Chondrocyte (in vitro differentiated cells): ENCODE data around the gene COBLL1. TPM values are rescaled to one million over a fixed set of nuclear protein-coding genes. Genes with fewer than 3 reads are reported as not detected.

ENCODE experiments used
- DNase-seq: peaks from one replicate; pipeline ENCODE4 v3.0.0; 2021; ENCODE audit warnings: mixed read lengths, low spot score
- H3K27ac Mint-ChIP-seq: one replicate; pipeline ENCODE4 v1.8.0; 2021; ENCODE audit warnings: mild to moderate bottlenecking, moderate library complexity, mixed read lengths; ENCODE audit not compliant: unreplicated experiment
- H3K27me3 Mint-ChIP-seq: 2 replicates; pipeline ENCODE4 v1.8.0; 2021; ENCODE audit warnings: low read depth, mixed read lengths
- H3K36me3 Mint-ChIP-seq: 2 replicates; pipeline ENCODE4 v1.8.0; 2021; ENCODE audit warnings: low read depth, mixed read lengths
- H3K4me1 Mint-ChIP-seq: 2 replicates; pipeline ENCODE4 v1.8.0; 2021; ENCODE audit warnings: low read depth, mild to moderate bottlenecking, mixed read lengths
- H3K4me3 Mint-ChIP-seq: one replicate; pipeline ENCODE4 v1.8.0; 2021; ENCODE audit warnings: mild to moderate bottlenecking, moderate library complexity, mixed read lengths; ENCODE audit not compliant: unreplicated experiment
- H3K9me3 Mint-ChIP-seq: 2 replicates; pipeline ENCODE4 v1.8.0; 2021; ENCODE audit warnings: low read depth, mixed read lengths
- total RNA-seq: library from RNA; stranded (reverse); gene quantifications from 3 replicates; pipeline ENCODE4 v1.2.1, GENCODE V29; 2021
- TF ChIP-seq, protein P1 (sequence below): fragments of 200-600 bp; sonication (generic); IDR thresholded peaks from 2 replicates; pipeline ENCODE4 v1.5.0; 2021; ENCODE audit warnings: antibody characterized with exemption, mild to moderate bottlenecking, moderate library complexity

COBLL1 gene
- total RNA-seq, 1 donor from 2014 or later = 43.7 TPM

GRCh38 chr2:164662868-164663631 lies 178.6 kb downstream of the COBLL1 start:
- Mint-ChIP-seq H3K4me1 (no peaks in the 10 kb centered on the region), H3K27me3 (no peaks in the 10 kb centered on the region), H3K36me3 (peaks cover 12% of the 10 kb centered on the region), H3K27ac (no peak overlapping the region), H3K4me3 (no peak overlapping the region), H3K9me3 (peaks cover under 1% of the 10 kb centered on the region)
- TF ChIP-seq, protein P1, sequence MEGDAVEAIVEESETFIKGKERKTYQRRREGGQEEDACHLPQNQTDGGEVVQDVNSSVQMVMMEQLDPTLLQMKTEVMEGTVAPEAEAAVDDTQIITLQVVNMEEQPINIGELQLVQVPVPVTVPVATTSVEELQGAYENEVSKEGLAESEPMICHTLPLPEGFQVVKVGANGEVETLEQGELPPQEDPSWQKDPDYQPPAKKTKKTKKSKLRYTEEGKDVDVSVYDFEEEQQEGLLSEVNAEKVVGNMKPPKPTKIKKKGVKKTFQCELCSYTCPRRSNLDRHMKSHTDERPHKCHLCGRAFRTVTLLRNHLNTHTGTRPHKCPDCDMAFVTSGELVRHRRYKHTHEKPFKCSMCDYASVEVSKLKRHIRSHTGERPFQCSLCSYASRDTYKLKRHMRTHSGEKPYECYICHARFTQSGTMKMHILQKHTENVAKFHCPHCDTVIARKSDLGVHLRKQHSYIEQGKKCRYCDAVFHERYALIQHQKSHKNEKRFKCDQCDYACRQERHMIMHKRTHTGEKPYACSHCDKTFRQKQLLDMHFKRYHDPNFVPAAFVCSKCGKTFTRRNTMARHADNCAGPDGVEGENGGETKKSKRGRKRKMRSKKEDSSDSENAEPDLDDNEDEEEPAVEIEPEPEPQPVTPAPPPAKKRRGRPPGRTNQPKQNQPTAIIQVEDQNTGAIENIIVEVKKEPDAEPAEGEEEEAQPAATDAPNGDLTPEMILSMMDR = no peak
- DNase-seq = no peak

DNA sequence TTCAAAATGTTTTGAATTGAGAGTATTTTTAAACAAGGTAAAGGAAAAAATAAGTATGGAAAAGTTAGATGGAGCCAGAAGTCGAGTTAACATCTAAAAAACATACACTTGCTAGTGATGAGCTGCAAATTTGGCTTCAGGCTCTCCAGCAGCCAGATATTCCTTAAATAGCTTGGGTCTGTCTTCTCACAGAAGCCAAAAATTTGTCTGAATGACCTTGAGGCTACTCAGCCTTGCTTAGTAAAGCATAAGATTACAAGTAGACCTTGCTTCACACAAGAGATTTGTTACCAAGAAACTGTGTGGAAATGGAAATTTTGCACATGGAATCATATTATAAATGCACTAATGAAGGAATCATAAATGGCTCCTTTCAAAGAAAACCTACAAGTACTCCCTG lies 179.6 kb downstream of the COBLL1 start:
- Mint-ChIP-seq H3K27me3 (no peaks in the 10 kb centered on the region), H3K9me3 (peaks cover 6% of the 10 kb centered on the region), H3K4me3 (no peak overlapping the region), H3K36me3 (peaks cover 17% of the 10 kb centered on the region), H3K4me1 (no peaks in the 10 kb centered on the region), H3K27ac (no peak overlapping the region)
- DNase-seq = no peak
- TF ChIP-seq, protein P1 = no peak

GRCh38 chr2:164661349-164661748 lies 180.3 kb downstream of the COBLL1 start:
- H3K27ac Mint-ChIP-seq = no peak overlapping the region
- peaks cover 6% of the 10 kb centered on the region for H3K9me3 Mint-ChIP-seq
- DNase-seq = no peak
- peaks cover 15% of the 10 kb centered on the region for H3K36me3 Mint-ChIP-seq
- H3K4me1 Mint-ChIP-seq = no peaks in the 10 kb centered on the region
- H3K27me3 Mint-ChIP-seq = no peaks in the 10 kb centered on the region
- no peak overlapping the region for H3K4me3 Mint-ChIP-seq
- TF ChIP-seq, protein P1 = no peak

- Mint-ChIP-seq H3K9me3 (peaks cover 14% of the 10 kb centered on the region), H3K27ac (no peak overlapping the region), H3K27me3 (no peaks in the 10 kb centered on the region), H3K36me3 (peaks cover 17% of the 10 kb centered on the region), H3K4me3 (no peak overlapping the region), H3K4me1 (no peaks in the 10 kb centered on the region)
- no peak for DNase-seq
- TF ChIP-seq, protein P1 = no peak
These were observed 184.5 kb downstream of the COBLL1 start for GRCh38 chr2:164657129-164657528.

DNA sequence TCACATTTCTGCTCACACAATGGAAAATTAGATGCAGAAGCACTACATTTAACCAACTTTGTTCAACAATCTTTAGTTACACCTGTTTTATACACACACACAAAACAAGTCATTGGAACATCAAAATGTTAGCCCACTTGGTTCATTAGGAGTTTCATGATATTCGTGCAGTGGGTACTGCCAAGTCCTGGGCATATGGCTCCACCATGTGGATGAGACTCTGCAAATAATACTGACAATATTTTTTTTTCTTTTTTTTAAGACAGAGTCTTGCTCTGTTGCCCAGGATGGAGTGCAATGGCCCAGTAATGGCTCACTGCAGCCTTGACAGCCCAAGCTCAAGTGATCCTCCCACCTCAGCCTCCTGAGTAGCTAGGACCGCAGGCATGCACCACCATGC lies 185.9 kb downstream of the COBLL1 start:
- Mint-ChIP-seq H3K27me3 (no peaks in the 10 kb centered on the region), H3K36me3 (peaks cover 19% of the 10 kb centered on the region), H3K4me1 (no peaks in the 10 kb centered on the region), H3K27ac (no peak overlapping the region), H3K9me3 (peaks cover 25% of the 10 kb centered on the region), H3K4me3 (no peak overlapping the region)
- DNase-seq = no peak
- TF ChIP-seq, protein P1 = peak; percentile 61
